K562 (cell line): ENCODE measurements around the gene RBPMS2. TPM values are rescaled to one million over a fixed set of nuclear protein-coding genes. Genes with fewer than 3 reads are reported as not detected.
A peak's percentile ranks its signal among the peaks of the same experiment; 100 is the strongest.

Experiments
- ATAC-seq: fragments of 200-7000 bp; cut with Tn5 transposase; 3 replicates; pipeline ENCODE4 v1.9.1; 2020; ENCODE audit warnings: moderate library complexity
- BruUV-seq: library from RNA; stranded (reverse); fragments of 400-500 nt; replicated peaks from 2 replicates; lab custom pipeline; 2021; lab: Mats Ljungman, UMichigan
- CTCF ChIA-PET: fragments of 300-600 bp; formaldehyde crosslinking; extraction: SDS; loops from one replicate; lab custom pipeline; 2021; ENCODE audit warnings: low intra/inter-chr PET ratio; lab: Yijun Ruan, JAX
- POLR2A ChIA-PET: fragments of 300-600, 350-650 bp; sonication (Branson Sonifier 250); formaldehyde crosslinking; extraction: SDS; loops from one replicate; lab custom pipeline; 2021; ENCODE audit warnings: antibody characterized with exemption, inconsistent platforms; lab: Yijun Ruan, JAX
- DNase-seq, 4 experiments: peaks; one replicate each; pipeline versions ENCODE4 v3.0.0 to v3.0.0-alpha.2; 2011 to 2018; ENCODE audit warnings: low spot score in 3 of 4, mixed read lengths in 3 of 4; ENCODE audit errors: extremely low read depth in 1 of 4
- FAIRE-seq: peaks from 2 replicates; lab custom pipeline; 2011; peaks lifted over from hg19 to GRCh38; lab: Jason Lieb, UNC
- H2AFZ ChIP-seq: 2 replicates; pipeline ENCODE4 v1.6.0; 2011; ENCODE audit warnings: low read depth, low read length, control low read depth, inconsistent platforms
- H3K27ac ChIP-seq: fragments of 200-600 bp; 3 replicates; pipeline ENCODE4 v1.8.0; 2011; ENCODE audit warnings: low read depth, mild to moderate bottlenecking, control low read depth, inconsistent platforms, low read length, moderate library complexity, mixed read lengths; ENCODE audit errors: extremely low read depth
- H3K27me3 ChIP-seq, 2 experiments: fragments of 300-600 bp in 1 of 2; 2 replicates in 1 of 2; 3 replicates in 1 of 2; pipeline versions ENCODE4 v1.6.0 to v1.8.0; 2011; ENCODE audit warnings: inconsistent platforms in 2 of 2, low read length in 2 of 2, mild to moderate bottlenecking in 1 of 2, mixed read lengths in 1 of 2, moderate library complexity in 1 of 2; ENCODE audit not compliant: control insufficient read depth in 2 of 2, insufficient read depth in 2 of 2
- H3K36me3 ChIP-seq: fragments of 300-600 bp; 3 replicates; pipeline ENCODE4 v1.8.0; 2011; ENCODE audit warnings: mild to moderate bottlenecking, low read length, inconsistent platforms; ENCODE audit not compliant: control insufficient read depth, insufficient read depth
- H3K4me1 ChIP-seq, 2 experiments: fragments of 200-600 bp in 1 of 2; replicated peaks in 1 of 2; 2 replicates in 1 of 2; 3 replicates in 1 of 2; pipeline versions ENCODE4 v1.5.1 to v1.8.0; 2011; ENCODE audit warnings: inconsistent platforms in 2 of 2, low read length in 2 of 2, mild to moderate bottlenecking in 1 of 2, mixed read lengths in 1 of 2, moderate library complexity in 1 of 2; ENCODE audit not compliant: control insufficient read depth in 2 of 2, insufficient read depth in 2 of 2
- H3K4me2 ChIP-seq: 2 replicates; pipeline ENCODE4 v1.6.1; 2011; ENCODE audit warnings: low read length, control low read depth, inconsistent platforms, mixed read lengths; ENCODE audit not compliant: insufficient read depth
- H3K4me3 ChIP-seq: fragments of 200-600 bp; sonication (generic), shearing (Covaris generic); 2 replicates; pipeline ENCODE4 v1.5.1; 2016; ENCODE audit warnings: control low read depth, inconsistent platforms
- H3K79me2 ChIP-seq: fragments of 200-600 bp; 3 replicates; pipeline ENCODE4 v1.8.0; 2011; ENCODE audit warnings: low read length, inconsistent platforms; ENCODE audit not compliant: control insufficient read depth, insufficient read depth
- H3K9ac ChIP-seq, 2 experiments: 2 replicates each; pipeline versions ENCODE4 v1.6.0 to v1.6.1; 2011; ENCODE audit warnings: low read depth in 2 of 2, low read length in 2 of 2, control low read depth in 1 of 2, inconsistent platforms in 1 of 2, mild to moderate bottlenecking in 1 of 2, mixed read lengths in 1 of 2; ENCODE audit not compliant: insufficient read depth in 1 of 2
- H3K9me1 ChIP-seq: one replicate; pipeline ENCODE4 v1.6.0; 2011; ENCODE audit warnings: inconsistent platforms, mild to moderate bottlenecking, low read length, moderate library complexity; ENCODE audit not compliant: control insufficient read depth, insufficient read depth
- H3K9me3 ChIP-seq: replicated peaks from 2 replicates; pipeline ENCODE4 v1.5.1; 2011; ENCODE audit warnings: low read depth, low read length, inconsistent platforms; ENCODE audit not compliant: control insufficient read depth, insufficient read depth
- H4K20me1 ChIP-seq: replicated peaks from 2 replicates; pipeline ENCODE4 v1.6.1; 2011; ENCODE audit warnings: low read length, inconsistent platforms, mixed read lengths; ENCODE audit not compliant: control insufficient read depth, insufficient read depth
- FOXJ3 ChIP-seq: sonication (generic); formaldehyde crosslinking; IDR thresholded peaks from 2 replicates; pipeline ENCODE4 v1.4.0; 2020; ENCODE audit warnings: mild to moderate bottlenecking, missing genetic modification reagents
- PHF20 ChIP-seq: fragments of 450-650 bp; IDR thresholded peaks from 2 replicates; pipeline ENCODE4 v1.6.1; 2018; ENCODE audit not compliant: partially characterized antibody
- SAFB ChIP-seq: fragments of 200-400 bp; formaldehyde crosslinking; IDR thresholded peaks from 2 replicates; pipeline ENCODE4 v1.6.1; 2017; ENCODE audit warnings: low read depth, low read length, borderline replicate concordance
- SMAD2 ChIP-seq: fragments of 150-350 bp; IDR thresholded peaks from 2 replicates; pipeline ENCODE4 v1.6.1; 2014; ENCODE audit warnings: low read depth, mild to moderate bottlenecking, low read length
- SMAD3 ChIP-seq: fragments of 450-650 bp; formaldehyde crosslinking; conservative IDR thresholded peaks from 2 replicates; pipeline ENCODE4 v1.4.0; 2020; ENCODE audit warnings: mild to moderate bottlenecking
- SNRNP70 ChIP-seq: fragments of 200-400 bp; formaldehyde crosslinking; optimal IDR thresholded peaks from 2 replicates; pipeline ENCODE3; 2017; ENCODE audit warnings: low read depth, low read length
- SREBF1 ChIP-seq: fragments of 150-350 bp; IDR thresholded peaks from 2 replicates; pipeline ENCODE4 v1.6.1; 2014; ENCODE audit warnings: antibody characterized with exemption, low read depth, low read length, borderline replicate concordance
- WGBS: fragments of 100-300 bp; shearing (Covaris generic); methylation state at CpG from one replicate; pipeline ENCODE4 v1.1.6; 2016; ENCODE audit warnings: low coverage, mixed read lengths; ENCODE audit not compliant: insufficient coverage; ENCODE audit errors: missing lambda C conversion rate; 5-methylcytosine and 5-hydroxymethylcytosine counted together
- in situ Hi-C: fragments of 300-500 bp; cut with MboI; formaldehyde crosslinking; loops from 4 replicates; pipeline ENCODE4 v1.15.0; 2018; ENCODE audit warnings: inconsistent platforms, mixed read lengths
- intact Hi-C: fragments of 100-400 bp; cut with micrococcal nuclease; formaldehyde crosslinking; loops from 2 replicates; pipeline ENCODE4 v1.14.2; 2022
- polyA plus RNA-seq, 8 experiments: library from polyadenylated mRNA; depleted of rRNA in 4 of 8; stranded (reverse) in 5 of 8; unstranded in 3 of 8; fragments of >200 nt; fragmentation: Nextera tagmentation in 2 of 8; fragmentation: Illumina TruSeq in 1 of 8; extraction: Ambion mirVana in 2 of 8; extraction: Trizol in 1 of 8; gene quantifications; 2 replicates each; pipeline versions ENCODE4 v1.2.1 to v1.2.3, GENCODE V29; 2011 to 2014; ENCODE audit warnings: inconsistent platforms in 1 of 8, missing spikeins in 1 of 8
- total RNA-seq, 7 experiments: library from RNA; depleted of rRNA in 6 of 7; stranded (reverse); fragments of >200 nt in 6 of 7; fragmentation: Illumina TruSeq in 2 of 7; extraction: Trizol in 2 of 7; gene quantifications; 2 replicates each; pipeline versions ENCODE4 v1.2.1 to v1.2.3, GENCODE V29; 2011 to 2021; ENCODE audit warnings: low replicate concordance in 1 of 7
- TF ChIP-seq, protein P1 (sequence below): fragments of 450-650 bp; IDR thresholded peaks from 2 replicates; pipeline ENCODE4 v1.6.1; 2016
- TF ChIP-seq, protein P2 (sequence below), 2 experiments: IDR thresholded peaks in 1 of 2; conservative IDR thresholded peaks in 1 of 2; 2 replicates each; pipeline ENCODE4 v1.6.1; 2016; ENCODE audit warnings: low read depth in 2 of 2, mild to moderate bottlenecking in 1 of 2, missing compliant biosample characterization in 1 of 2, missing genetic modification characterization in 1 of 2, moderate library complexity in 1 of 2

RBPMS2 gene
- total and polyA plus RNA-seq, 9 of the 15 experiments (the other 6 are each of a cell fraction or from before 2014, with no cell fraction given): 0.11 to 2.6 (median 0.37) TPM; not detected in 1

DNA sequence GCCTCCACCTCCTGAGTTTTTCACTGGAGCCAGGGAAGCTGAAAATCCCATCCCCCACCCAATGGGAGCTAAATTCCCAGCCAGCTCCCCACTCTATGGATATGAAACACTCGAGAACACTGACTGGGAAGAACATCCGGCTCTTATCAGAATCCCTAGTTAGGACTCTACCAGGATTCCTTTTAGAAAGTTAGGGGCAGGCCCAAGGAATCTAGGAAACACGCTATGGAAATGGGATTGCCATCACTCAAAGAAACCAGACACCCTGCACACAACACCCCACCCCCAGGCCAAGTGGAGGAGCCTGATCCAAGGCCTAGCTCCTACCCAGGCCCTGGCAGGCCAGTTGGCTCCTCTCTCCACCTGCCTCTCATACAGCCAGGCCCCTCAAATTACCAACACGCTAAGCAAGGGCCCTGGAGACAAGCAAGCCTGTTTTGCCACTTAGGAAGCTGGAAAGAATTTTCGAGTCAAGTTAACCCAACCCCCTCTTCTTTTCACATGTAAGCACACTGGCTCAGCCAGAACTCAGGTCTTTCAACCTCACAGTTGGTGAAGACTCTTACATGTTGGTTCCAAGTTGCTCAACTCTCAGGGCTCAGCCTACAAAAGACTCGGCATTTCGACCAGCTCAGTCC, 75.5 kb downstream of the RBPMS2 start:
- H3K4me3 ChIP-seq: no peak overlapping the region
- intact Hi-C loops: no loop called here
- H3K4me1 ChIP-seq: peaks cover 19 to 50% of the 10 kb centered on the region in 2 experiments
- H3K27ac ChIP-seq: no peak overlapping the region
- CTCF ChIA-PET: no interaction called here
- ATAC-seq: no peak
- TF ChIP-seq SNRNP70: no peak
- no peak for TF ChIP-seq SMAD3 (CRISPR knock-in tag)
- TF ChIP-seq PHF20: no peak
- TF ChIP-seq, protein P1, sequence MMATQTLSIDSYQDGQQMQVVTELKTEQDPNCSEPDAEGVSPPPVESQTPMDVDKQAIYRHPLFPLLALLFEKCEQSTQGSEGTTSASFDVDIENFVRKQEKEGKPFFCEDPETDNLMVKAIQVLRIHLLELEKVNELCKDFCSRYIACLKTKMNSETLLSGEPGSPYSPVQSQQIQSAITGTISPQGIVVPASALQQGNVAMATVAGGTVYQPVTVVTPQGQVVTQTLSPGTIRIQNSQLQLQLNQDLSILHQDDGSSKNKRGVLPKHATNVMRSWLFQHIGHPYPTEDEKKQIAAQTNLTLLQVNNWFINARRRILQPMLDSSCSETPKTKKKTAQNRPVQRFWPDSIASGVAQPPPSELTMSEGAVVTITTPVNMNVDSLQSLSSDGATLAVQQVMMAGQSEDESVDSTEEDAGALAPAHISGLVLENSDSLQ: 0 out of 2 replicates have a peak, but pooled peaks have one; percentile 38
- TF ChIP-seq, protein P2, sequence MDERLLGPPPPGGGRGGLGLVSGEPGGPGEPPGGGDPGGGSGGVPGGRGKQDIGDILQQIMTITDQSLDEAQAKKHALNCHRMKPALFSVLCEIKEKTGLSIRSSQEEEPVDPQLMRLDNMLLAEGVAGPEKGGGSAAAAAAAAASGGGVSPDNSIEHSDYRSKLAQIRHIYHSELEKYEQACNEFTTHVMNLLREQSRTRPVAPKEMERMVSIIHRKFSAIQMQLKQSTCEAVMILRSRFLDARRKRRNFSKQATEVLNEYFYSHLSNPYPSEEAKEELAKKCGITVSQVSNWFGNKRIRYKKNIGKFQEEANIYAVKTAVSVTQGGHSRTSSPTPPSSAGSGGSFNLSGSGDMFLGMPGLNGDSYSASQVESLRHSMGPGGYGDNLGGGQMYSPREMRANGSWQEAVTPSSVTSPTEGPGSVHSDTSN (CRISPR knock-in tag; IDR thresholded peaks at IDR 0.05; ENCODE audit: low read depth): no peak
- TF ChIP-seq, protein P2 (tag; conservative IDR thresholded peaks at IDR 0.05; ENCODE audit: low read depth): 0 out of 2 replicates have a peak, but pooled peaks have one; percentile 13
- no peak for TF ChIP-seq SAFB
- TF ChIP-seq FOXJ3: no peak
- TF ChIP-seq SREBF1: no peak
- TF ChIP-seq SMAD2: no peak
- TF ChIP-seq, all 486 proteins: peak for 2
- H3K9ac ChIP-seq: peak overlapping the region in 1 of 2 experiments; percentile 56; a peak in 2 of 4 replicates
- H3K27me3 ChIP-seq: no peaks in the 10 kb centered on the region
- no peak for DNase-seq
- WGBS: 45% methylated on average over 7 of the region's 7 CpGs
- peaks cover 23% of the 10 kb centered on the region for H4K20me1 ChIP-seq
- no TSS peak for BruUV-seq
- H3K4me2 ChIP-seq: no peak overlapping the region
- peaks cover 4% of the 10 kb centered on the region for H3K9me1 ChIP-seq
- peaks cover 47% of the 10 kb centered on the region for H3K79me2 ChIP-seq
- H3K9me3 ChIP-seq: no peaks in the 10 kb centered on the region
- POLR2A ChIA-PET: interaction anchor here (0.8 to 2.2 kb wide), 3 partner anchors 9 to 18 kb away, joined by 3 to 12 read pairs (median 3); no protein-coding TSS in a partner anchor
- in situ Hi-C loops: no loop called here
- peaks cover 4% of the 10 kb centered on the region; the same call in 2 of the 3 replicates for H3K36me3 ChIP-seq
- H2AFZ ChIP-seq: no peak overlapping the region
- no peak for FAIRE-seq
